Hepatocyte (in vitro differentiated cells): Measurements from ENCODE around the gene FOXQ1. TPM values are rescaled to one million over a fixed set of nuclear protein-coding genes. Genes with fewer than 3 reads are reported as not detected.

ENCODE experiments used
- DNase-seq: peaks from one replicate; pipeline ENCODE4 v3.0.0-alpha.2; 2016; ENCODE audit warnings: low spot score
- H2AFZ ChIP-seq: fragments of 200-600 bp; sonication (generic); 2 replicates; pipeline ENCODE4 v1.6.0; 2016; ENCODE audit warnings: antibody characterized with exemption, mild to moderate bottlenecking
- H3K27ac ChIP-seq: fragments of 200-600 bp; sonication (generic); 2 replicates; pipeline ENCODE4 v1.5.1; 2016; ENCODE audit warnings: mild to moderate bottlenecking
- H3K27me3 ChIP-seq: fragments of 200-600 bp; sonication (generic); 2 replicates; pipeline ENCODE4 v1.6.1; 2016
- H3K36me3 ChIP-seq: fragments of 200-600 bp; sonication (generic); replicated peaks from 2 replicates; pipeline ENCODE4 v1.5.1; 2016; ENCODE audit warnings: low read depth; ENCODE audit not compliant: insufficient read depth
- H3K4me1 ChIP-seq: fragments of 200-600 bp; sonication (generic); 2 replicates; pipeline ENCODE4 v1.5.1; 2016; ENCODE audit warnings: mild to moderate bottlenecking, moderate library complexity; ENCODE audit not compliant: insufficient read depth
- H3K4me2 ChIP-seq: fragments of 200-600 bp; sonication (generic); 2 replicates; pipeline ENCODE4 v1.6.0; 2016
- H3K4me3 ChIP-seq: fragments of 200-600 bp; sonication (generic); 2 replicates; pipeline ENCODE4 v1.5.1; 2016; ENCODE audit warnings: mild to moderate bottlenecking
- H3K79me2 ChIP-seq: fragments of 200-600 bp; sonication (generic); 2 replicates; pipeline ENCODE4 v1.6.0; 2017; ENCODE audit warnings: mild to moderate bottlenecking
- H3K9me2 ChIP-seq: fragments of 200-600 bp; sonication (generic); replicated peaks from 2 replicates; pipeline ENCODE4 v1.6.0; 2017; ENCODE audit warnings: mild to moderate bottlenecking; ENCODE audit not compliant: insufficient read depth
- H3K9me3 ChIP-seq: fragments of 200-600 bp; sonication (generic); 2 replicates; pipeline ENCODE4 v1.5.1; 2016; ENCODE audit warnings: low read depth, mild to moderate bottlenecking
- H4K20me1 ChIP-seq: fragments of 200-600 bp; sonication (generic); 2 replicates; pipeline ENCODE4 v1.6.0; 2016; ENCODE audit warnings: mild to moderate bottlenecking; ENCODE audit not compliant: insufficient read depth, poor library complexity, severe bottlenecking
- EZH2 ChIP-seq: fragments of 200-600 bp; sonication (generic); IDR thresholded peaks from 2 replicates; pipeline ENCODE4 v1.6.1; 2016; ENCODE audit warnings: antibody characterized with exemption, mild to moderate bottlenecking, borderline replicate concordance
- EZH2phosphoT487 ChIP-seq: fragments of 200-600 bp; sonication (generic); IDR thresholded peaks from one replicate; pipeline ENCODE4 v1.6.1; 2018; ENCODE audit warnings: antibody characterized with exemption, mild to moderate bottlenecking, low read depth, moderate library complexity; ENCODE audit not compliant: unreplicated experiment, severe bottlenecking
- WGBS: methylation state at CpG from one replicate; pipeline ENCODE4 v1.1.6; 2016; ENCODE audit warnings: low lambda C conversion rate; ENCODE audit errors: missing lambda C conversion rate; 5-methylcytosine and 5-hydroxymethylcytosine counted together
- polyA plus RNA-seq: library from polyadenylated mRNA; unstranded; fragments of >200 nt; fragmentation: Nextera tagmentation; extraction: Ambion mirVana; gene quantifications from 2 replicates; pipeline ENCODE4 v1.2.1, GENCODE V29; 2016
- total RNA-seq: library from RNA; depleted of rRNA; stranded (reverse); fragments of >200 nt; gene quantifications from 2 replicates; pipeline ENCODE4 v1.2.3, GENCODE V29; 2014
- TF ChIP-seq, protein P1 (sequence below): fragments of 200-600 bp; sonication (generic); IDR thresholded peaks from 2 replicates; pipeline ENCODE4 v1.5.1; 2016; ENCODE audit warnings: antibody characterized with exemption, mild to moderate bottlenecking; ENCODE audit not compliant: poor library complexity

FOXQ1 gene
- total and polyA plus RNA-seq, 2 experiments from 2014 or later, result 12.8 to 25.9 TPM

DNA sequence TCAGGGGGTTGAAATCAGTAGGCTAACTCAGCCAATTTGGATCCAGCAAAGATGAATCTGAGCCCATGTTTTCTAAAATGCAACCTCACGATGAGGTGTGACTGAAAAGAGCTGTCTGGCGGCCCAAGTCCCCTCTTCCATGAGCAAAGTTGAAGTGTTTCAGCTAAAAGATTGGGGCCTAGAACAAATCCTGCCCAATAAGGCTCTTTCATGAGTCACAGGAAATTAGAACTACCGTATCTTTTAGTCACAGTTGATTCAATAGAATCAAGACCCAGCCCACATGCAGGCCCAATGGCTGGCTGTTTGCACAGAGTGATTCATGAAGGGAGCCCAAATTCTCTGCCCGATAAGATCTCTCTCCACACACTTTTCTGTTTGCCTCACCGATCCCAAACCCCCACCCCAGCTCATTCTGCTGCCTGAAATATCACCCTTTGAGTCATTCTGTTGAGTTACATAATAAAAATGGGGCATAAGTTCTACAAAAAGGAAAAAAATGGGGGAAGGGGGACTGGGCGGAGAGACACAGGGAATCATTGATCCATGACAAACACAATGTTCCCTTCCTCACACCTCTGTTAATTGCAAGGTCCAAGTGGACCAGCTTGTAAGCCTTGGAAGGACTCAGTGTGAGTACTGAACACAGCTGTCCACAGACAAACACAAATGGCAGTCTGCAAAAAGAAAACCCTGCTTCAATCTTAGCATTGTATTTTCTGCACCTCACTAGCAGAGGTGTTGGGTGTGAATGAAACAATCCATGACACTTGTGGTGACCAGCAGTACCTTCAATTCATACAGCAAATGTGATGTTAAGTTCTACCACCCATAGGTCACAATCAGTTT, 13.8 kb downstream of the FOXQ1 start:
- peak; percentile 67 for DNase-seq
- Histone ChIP-seq H3K4me3 (no peak overlapping the region), H4K20me1 (no peaks in the 10 kb centered on the region), H3K9me2 (no peaks in the 10 kb centered on the region), H2AFZ (no peak overlapping the region), H3K4me1 (peaks cover 38% of the 10 kb centered on the region), H3K36me3 (no peaks in the 10 kb centered on the region), H3K4me2 (peak overlapping the region; percentile 14), H3K9me3 (no peaks in the 10 kb centered on the region), H3K27me3 (no peaks in the 10 kb centered on the region), H3K79me2 (no peaks in the 10 kb centered on the region), H3K27ac (peak overlapping the region; percentile 36)
- 56% methylated on average over 6 of the region's 6 CpGs for WGBS
- TF ChIP-seq EZH2 (no peak), EZH2phosphoT487 (no peak)
- TF ChIP-seq, protein P1, sequence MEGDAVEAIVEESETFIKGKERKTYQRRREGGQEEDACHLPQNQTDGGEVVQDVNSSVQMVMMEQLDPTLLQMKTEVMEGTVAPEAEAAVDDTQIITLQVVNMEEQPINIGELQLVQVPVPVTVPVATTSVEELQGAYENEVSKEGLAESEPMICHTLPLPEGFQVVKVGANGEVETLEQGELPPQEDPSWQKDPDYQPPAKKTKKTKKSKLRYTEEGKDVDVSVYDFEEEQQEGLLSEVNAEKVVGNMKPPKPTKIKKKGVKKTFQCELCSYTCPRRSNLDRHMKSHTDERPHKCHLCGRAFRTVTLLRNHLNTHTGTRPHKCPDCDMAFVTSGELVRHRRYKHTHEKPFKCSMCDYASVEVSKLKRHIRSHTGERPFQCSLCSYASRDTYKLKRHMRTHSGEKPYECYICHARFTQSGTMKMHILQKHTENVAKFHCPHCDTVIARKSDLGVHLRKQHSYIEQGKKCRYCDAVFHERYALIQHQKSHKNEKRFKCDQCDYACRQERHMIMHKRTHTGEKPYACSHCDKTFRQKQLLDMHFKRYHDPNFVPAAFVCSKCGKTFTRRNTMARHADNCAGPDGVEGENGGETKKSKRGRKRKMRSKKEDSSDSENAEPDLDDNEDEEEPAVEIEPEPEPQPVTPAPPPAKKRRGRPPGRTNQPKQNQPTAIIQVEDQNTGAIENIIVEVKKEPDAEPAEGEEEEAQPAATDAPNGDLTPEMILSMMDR, result no peak

DNA sequence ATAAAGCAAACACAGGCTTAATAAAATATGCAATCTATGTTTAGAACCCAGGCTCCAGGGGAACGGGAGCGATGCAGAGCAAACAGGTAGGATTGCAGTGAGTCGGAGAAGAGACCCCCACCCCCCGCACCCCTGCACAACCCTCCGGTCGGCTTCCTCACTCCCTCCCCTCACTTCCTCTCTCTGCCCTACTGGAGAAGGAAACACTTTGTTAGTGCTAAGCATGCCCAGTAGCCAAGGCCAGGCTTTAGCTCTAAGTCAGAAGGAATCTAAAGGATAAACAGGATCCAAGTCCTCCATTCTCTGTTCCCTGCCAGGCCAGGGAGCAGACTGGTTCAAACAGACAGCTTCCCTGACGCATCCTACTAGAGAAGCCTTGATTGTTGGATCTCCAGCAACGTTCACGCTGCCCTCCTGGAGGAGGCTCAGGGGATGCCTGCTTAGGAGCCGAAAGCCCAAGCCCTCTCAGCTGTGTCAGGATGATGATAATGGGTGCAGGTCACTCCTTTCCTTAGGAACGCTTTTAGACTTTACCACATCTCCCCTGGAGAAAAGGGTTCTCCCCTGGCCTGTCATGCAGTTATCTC, 14.7 kb downstream of the FOXQ1 start:
- TF ChIP-seq, protein P1, result no peak
- TF ChIP-seq EZH2, result no peak
- TF ChIP-seq EZH2phosphoT487, result no peak
- Histone ChIP-seq H2AFZ (no peak overlapping the region), H3K36me3 (no peaks in the 10 kb centered on the region), H3K27ac (peak overlapping the region; percentile 36), H4K20me1 (no peaks in the 10 kb centered on the region), H3K9me3 (no peaks in the 10 kb centered on the region), H3K9me2 (no peaks in the 10 kb centered on the region), H3K4me1 (peaks cover 38% of the 10 kb centered on the region), H3K27me3 (no peaks in the 10 kb centered on the region), H3K4me3 (no peak overlapping the region), H3K4me2 (peak overlapping the region; percentile 14), H3K79me2 (no peaks in the 10 kb centered on the region)
- 41% methylated on average over 11 of the region's 11 CpGs for WGBS
- peak; percentile 24 for DNase-seq

DNA sequence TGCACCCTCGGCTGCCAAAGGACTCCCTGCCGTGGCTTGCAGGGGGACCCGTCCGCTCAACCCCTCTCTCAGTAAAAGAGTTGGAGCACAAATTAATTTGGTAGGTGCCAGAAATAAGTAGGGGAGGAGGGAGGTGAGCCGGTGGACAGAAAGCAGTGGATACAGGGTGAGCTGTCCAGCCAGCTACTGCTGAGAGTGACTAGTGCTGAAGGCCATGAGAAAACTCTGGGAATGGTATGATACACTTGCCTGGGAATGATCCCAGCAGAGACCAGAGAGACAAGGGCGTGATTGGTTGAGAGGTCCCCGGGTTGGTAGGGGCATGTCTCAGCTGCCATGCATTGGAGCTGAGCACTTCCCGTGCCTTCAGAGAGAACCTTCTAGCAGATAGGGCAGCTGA, 15.7 kb downstream of the FOXQ1 start:
- no peaks in the 10 kb centered on the region for H3K36me3 ChIP-seq
- TF ChIP-seq EZH2phosphoT487, result no peak
- TF ChIP-seq EZH2, result no peak
- TF ChIP-seq, protein P1, result no peak
- H4K20me1 ChIP-seq, result no peaks in the 10 kb centered on the region
- H3K79me2 ChIP-seq, result no peaks in the 10 kb centered on the region
- 93% methylated on average over 8 of the region's 8 CpGs for WGBS
- no peaks in the 10 kb centered on the region for H3K27me3 ChIP-seq
- H3K9me2 ChIP-seq, result no peaks in the 10 kb centered on the region
- no peak overlapping the region for H3K27ac ChIP-seq
- no peak overlapping the region for H3K4me3 ChIP-seq
- H3K9me3 ChIP-seq, result no peaks in the 10 kb centered on the region
- no peak for DNase-seq
- H2AFZ ChIP-seq, result no peak overlapping the region
- no peak overlapping the region for H3K4me2 ChIP-seq
- H3K4me1 ChIP-seq, result peaks cover 30% of the 10 kb centered on the region
